A549 (cell line): Measurements from ENCODE around the gene CTXN1. TPM values are rescaled to one million over a fixed set of nuclear protein-coding genes. Genes with fewer than 3 reads are reported as not detected.
A peak's percentile ranks its signal among the peaks of the same experiment; 100 is the strongest.

Source experiments
- ATAC-seq, 2 experiments: fragments of 200-7000 bp in 1 of 2; fragments of >200 bp in 1 of 2; cut with Nextera tagmentation in 1 of 2; cut with Tn5 transposase in 1 of 2; 3 replicates each; pipeline versions ENCODE4 v1.8.0 to v1.9.1; 2018 to 2020; ENCODE audit warnings: mild to moderate bottlenecking in 1 of 2, moderate library complexity in 1 of 2
- CTCF ChIA-PET: fragments of 300-600 bp; sonication (Branson Sonifier 250); formaldehyde crosslinking; extraction: SDS; loops from one replicate; lab custom pipeline; 2021; ENCODE audit warnings: antibody characterized with exemption, inconsistent platforms; lab: Yijun Ruan, JAX
- POLR2A ChIA-PET: fragments of 350-600 bp; formaldehyde crosslinking; extraction: SDS; loops from one replicate; lab custom pipeline; 2021; ENCODE audit warnings: antibody characterized with exemption, inconsistent platforms; lab: Yijun Ruan, JAX
- DNase-seq, 2 experiments: peaks; one replicate each; pipeline versions ENCODE4 v3.0.0 to v3.0.0-alpha.2; 2011 to 2016; ENCODE audit warnings: low read depth in 1 of 2, low spot score in 1 of 2
- FAIRE-seq: peaks from 2 replicates; lab custom pipeline; 2011; peaks lifted over from hg19 to GRCh38; lab: Jason Lieb, UNC
- H3K27ac ChIP-seq, 2 experiments: fragments of >200 bp; sonication (Bioruptor Twin); formaldehyde crosslinking; 3 replicates each; pipeline ENCODE4 v1.5.1; 2016 to 2017
- H3K4me1 ChIP-seq: fragments of >200 bp; sonication (Bioruptor Twin); formaldehyde crosslinking; 3 replicates; pipeline ENCODE4 v1.6.1; 2016
- H3K4me2 ChIP-seq: fragments of >200 bp; sonication (Bioruptor Twin); formaldehyde crosslinking; 3 replicates; pipeline ENCODE4 v1.6.1; 2016
- H3K4me3 ChIP-seq: fragments of >200 bp; sonication (Bioruptor Twin); formaldehyde crosslinking; 3 replicates; pipeline ENCODE4 v1.5.1; 2016
- H3K9me3 ChIP-seq: fragments of >200 bp; sonication (Bioruptor Twin); formaldehyde crosslinking; 3 replicates; pipeline ENCODE4 v1.6.1; 2016
- CBX8 ChIP-seq: fragments of 200-600 bp; sonication (generic); IDR thresholded peaks from 2 replicates; pipeline ENCODE4 v1.6.1; 2016
- CTCF ChIP-seq: fragments of >200 bp; sonication (Bioruptor Twin); formaldehyde crosslinking; IDR thresholded peaks from 3 replicates; pipeline ENCODE4 v1.5.1; 2016
- ESRRA ChIP-seq: fragments of 150-350 bp; IDR thresholded peaks from 2 replicates; pipeline ENCODE4 v1.6.1; 2014; ENCODE audit warnings: mild to moderate bottlenecking, low read length, borderline replicate concordance
- FOSL2 ChIP-seq, 2 experiments: fragments of 450-650 bp in 1 of 2; fragments of >200 bp in 1 of 2; sonication (Bioruptor Twin) in 1 of 2; formaldehyde crosslinking; IDR thresholded peaks; 2 replicates each; pipeline versions ENCODE4 v1.5.0 to v1.6.1; 2016 to 2020; ENCODE audit warnings: mild to moderate bottlenecking in 1 of 2, moderate library complexity in 1 of 2
- GATA3 ChIP-seq: IDR thresholded peaks from 2 replicates; pipeline ENCODE4 v1.6.1; 2012; ENCODE audit warnings: borderline replicate concordance
- HEYL ChIP-seq: fragments of 250-450 bp; sonication (Bioruptor Pico); IDR thresholded peaks from 2 replicates; pipeline ENCODE4 v1.8.0; 2021; ENCODE audit warnings: mild to moderate bottlenecking, moderate library complexity
- JUN ChIP-seq, 2 experiments: fragments of >200 bp; sonication (Bioruptor Twin); formaldehyde crosslinking; IDR thresholded peaks; 2 replicates in 1 of 2; 3 replicates in 1 of 2; pipeline ENCODE4 v1.6.1; 2016 to 2017
- MAZ ChIP-seq: fragments of 150-350 bp; IDR thresholded peaks from 2 replicates; pipeline ENCODE4 v1.6.1; 2014; ENCODE audit warnings: antibody characterized with exemption, low read depth, low read length, borderline replicate concordance
- NFE2L2 ChIP-seq: fragments of 150-350 bp; conservative IDR thresholded peaks from 2 replicates; pipeline ENCODE4 v1.6.1; 2014; ENCODE audit warnings: low read length
- PBX3 ChIP-seq: IDR thresholded peaks from 2 replicates; pipeline ENCODE4 v1.6.1; 2012
- PHF8 ChIP-seq: fragments of 200-600 bp; sonication (generic); IDR thresholded peaks from 2 replicates; pipeline ENCODE4 v1.6.1; 2016; ENCODE audit warnings: low read depth, mild to moderate bottlenecking, antibody characterized with exemption, moderate library complexity, borderline replicate concordance
- POLR2A ChIP-seq: IDR thresholded peaks from 2 replicates; pipeline ENCODE4 v1.6.1; 2012; ENCODE audit warnings: mild to moderate bottlenecking, low read length
- REST ChIP-seq: fragments of 200-600 bp; sonication (generic); IDR thresholded peaks from 2 replicates; pipeline ENCODE4 v1.6.1; 2016; ENCODE audit warnings: antibody characterized with exemption, mild to moderate bottlenecking, moderate library complexity
- USF2 ChIP-seq: fragments of 450-650 bp; IDR thresholded peaks from 2 replicates; pipeline ENCODE4 v1.6.1; 2014; ENCODE audit warnings: antibody characterized with exemption
- ZNF302 ChIP-seq: fragments of 250-450 bp; sonication (Bioruptor Pico); IDR thresholded peaks from 2 replicates; pipeline ENCODE4 v1.9.0; 2021; ENCODE audit warnings: inconsistent platforms, mild to moderate bottlenecking, moderate library complexity
- WGBS: methylation state at CpG from one replicate; pipeline ENCODE4 v1.1.6; 2017; ENCODE audit errors: missing lambda C conversion rate; 5-methylcytosine and 5-hydroxymethylcytosine counted together
- polyA plus RNA-seq, 4 experiments: library from polyadenylated mRNA; depleted of rRNA in 3 of 4; stranded (reverse); fragments of >200 nt; fragmentation: RNase III in 1 of 4; extraction: RNeasy Plus Mini Kit Qiagen cat#74134 plus additional on column Dnase treatment in 1 of 4; gene quantifications; 2 replicates in 3 of 4; 3 replicates in 1 of 4; pipeline ENCODE4 v1.2.3, GENCODE V29; 2011 to 2017

The CTXN1 gene
- polyA plus RNA-seq, 2 of the 4 experiments (the other 2 are of a cell fraction): 1.2 to 9.9 TPM

GRCh38 chr19:7888826-7889217 is 37.1 kb downstream of the CTXN1 start:
- no peak for FAIRE-seq
- Histone ChIP-seq H3K4me1 (no peaks in the 10 kb centered on the region), H3K27ac (peak overlapping the region; percentile 83 to 93), H3K4me3 (peak overlapping the region; percentile 71), H3K9me3 (no peaks in the 10 kb centered on the region), H3K4me2 (peak overlapping the region; percentile 94)
- ChIA-PET CTCF (interaction anchor here (1.4 to 2.3 kb wide), 2 partner anchors 12 to 36 kb away, joined by 4 to 9 read pairs; no protein-coding TSS in a partner anchor), POLR2A (interaction anchor here (1.4 to 1.9 kb wide), 2 partner anchors 15 to 20 kb away, joined by 7 to 9 read pairs; partner anchors contain the start of gene MAP2K7)
- 74% methylated on average over 5 of the region's 8 CpGs for WGBS
- no peak for DNase-seq
- TF ChIP-seq PHF8 (no peak), CTCF (no peak), HEYL (CRISPR knock-in tag) (no peak)
- ATAC-seq: peak in 1 of 2 experiments; percentile 31; a peak in 1 of 6 replicates

- ChIA-PET CTCF (interaction anchor here (1.4 to 2.3 kb wide), 4 partner anchors 13 to 36 kb away, joined by 3 to 9 read pairs (median 4); partner anchors contain the start of gene MAP2K7), POLR2A (interaction anchor here (0.9 to 1.9 kb wide), 3 partner anchors 13 to 19 kb away, joined by 3 to 9 read pairs (median 7); partner anchors contain the start of gene MAP2K7)
- 16% methylated on average over 10 of the region's 53 CpGs for WGBS
- DNase-seq: peak; percentile 50 to 62
- ATAC-seq: peak; percentile 96 to 98
- H3K9me3 ChIP-seq: no peaks in the 10 kb centered on the region
- peak within 1 kb of the TSS; percentile 94 for H3K4me2 ChIP-seq
- FAIRE-seq: no peak
- H3K4me3 ChIP-seq: peak within 1 kb of the TSS; percentile 71
- H3K4me1 ChIP-seq: no peaks in the 10 kb centered on the region
- TF ChIP-seq USF2 (no peak), POLR2A (peak; percentile 67), ESRRA (no peak), GATA3 (no peak), JUN (IDR thresholded peaks at IDR 0.05) (peak in 1 of 2 experiments; percentile 48; a peak in 1 of 5 replicates), PBX3 (no peak), CBX8 (no peak), ZNF302 (CRISPR knock-in tag) (no peak), MAZ (no peak), NFE2L2 (no peak), REST (no peak), PHF8 (peak; percentile 83), FOSL2 (IDR thresholded peaks at IDR 0.05) (no peak), FOSL2 (CRISPR knock-in tag; IDR thresholded peaks at IDR 0.05) (peak; percentile 43; the same call in 1 of the 2 replicates)
- peak within 1 kb of the TSS; percentile 83 to 93 for H3K27ac ChIP-seq
Measured at GRCh38 chr19:7888145-7888825, 37.6 kb downstream of the CTXN1 start, which contains the start of gene LRRC8E. LRRC8E (plus strand) TSS chr19:7888510; CDS start chr19:7895604, 7,094 bp downstream.
